ENCODE results near the gene C16orf92. TPM values are rescaled to one million over a fixed set of nuclear protein-coding genes. Genes with fewer than 3 reads are reported as not detected.

C16orf92 gene
- total RNA-seq, 1 experiment from 2014 or later, result not detected

DNA sequence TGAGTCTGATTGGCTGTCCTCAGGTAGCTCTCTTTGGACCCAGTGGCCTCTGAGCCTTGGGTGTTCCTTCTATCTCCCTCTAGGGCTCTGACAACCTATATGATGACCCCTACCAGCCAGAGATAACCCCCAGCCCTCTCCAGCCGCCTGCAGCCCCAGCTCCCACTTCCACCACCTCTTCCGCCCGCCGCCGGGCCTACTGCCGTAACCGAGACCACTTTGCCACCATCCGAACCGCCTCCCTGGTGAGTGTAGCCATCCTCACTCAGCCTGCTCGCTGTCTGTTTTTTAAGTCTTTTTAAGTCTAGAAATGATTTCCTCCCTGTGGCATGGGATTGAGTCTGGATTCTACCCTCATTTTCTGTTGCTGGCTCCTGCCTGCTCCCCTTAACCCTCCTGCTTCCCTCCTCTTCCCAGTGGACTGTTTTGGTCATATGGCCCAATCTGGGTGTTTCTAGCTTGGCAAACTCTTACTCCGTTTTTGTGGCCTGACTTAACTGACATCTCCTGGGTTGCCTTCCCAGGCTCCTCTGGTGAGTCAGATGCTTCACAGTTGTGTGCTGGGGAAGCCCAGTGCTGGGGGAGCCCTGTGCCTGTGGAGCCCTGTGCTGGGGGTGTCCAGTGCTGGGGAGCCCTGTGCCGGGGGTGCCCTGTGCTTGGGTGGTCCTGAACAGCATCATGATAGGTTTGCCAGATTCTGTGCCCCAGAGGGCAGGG lies 39.4 kb upstream of the C16orf92 start:
- no peak for DNase-seq (ENCODE audit: low spot score)
- Mint-ChIP-seq H3K27me3 (ENCODE audit: low read depth) (no peaks in the 10 kb centered on the region), H3K9me3 (no peaks in the 10 kb centered on the region), H3K27ac (no peak overlapping the region), H3K4me1 (no peaks in the 10 kb centered on the region), H3K36me3 (peaks cover 71% of the 10 kb centered on the region), H3K4me3 (no peak overlapping the region)
- TF ChIP-seq NR3C1 (CRISPR knock-in tag; conservative IDR thresholded peaks at IDR 0.05; ENCODE audit: low read depth), result no peak
- no peak for TF ChIP-seq TEAD4 (CRISPR knock-in tag; IDR thresholded peaks at IDR 0.05)
- TF ChIP-seq, protein P1, sequence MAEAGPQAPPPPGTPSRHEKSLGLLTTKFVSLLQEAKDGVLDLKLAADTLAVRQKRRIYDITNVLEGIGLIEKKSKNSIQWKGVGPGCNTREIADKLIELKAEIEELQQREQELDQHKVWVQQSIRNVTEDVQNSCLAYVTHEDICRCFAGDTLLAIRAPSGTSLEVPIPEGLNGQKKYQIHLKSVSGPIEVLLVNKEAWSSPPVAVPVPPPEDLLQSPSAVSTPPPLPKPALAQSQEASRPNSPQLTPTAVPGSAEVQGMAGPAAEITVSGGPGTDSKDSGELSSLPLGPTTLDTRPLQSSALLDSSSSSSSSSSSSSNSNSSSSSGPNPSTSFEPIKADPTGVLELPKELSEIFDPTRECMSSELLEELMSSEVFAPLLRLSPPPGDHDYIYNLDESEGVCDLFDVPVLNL (CRISPR knock-in tag; IDR thresholded peaks at IDR 0.05; ENCODE audit: borderline replicate concordance, low read depth), result no peak
- TF ChIP-seq, protein P2, sequence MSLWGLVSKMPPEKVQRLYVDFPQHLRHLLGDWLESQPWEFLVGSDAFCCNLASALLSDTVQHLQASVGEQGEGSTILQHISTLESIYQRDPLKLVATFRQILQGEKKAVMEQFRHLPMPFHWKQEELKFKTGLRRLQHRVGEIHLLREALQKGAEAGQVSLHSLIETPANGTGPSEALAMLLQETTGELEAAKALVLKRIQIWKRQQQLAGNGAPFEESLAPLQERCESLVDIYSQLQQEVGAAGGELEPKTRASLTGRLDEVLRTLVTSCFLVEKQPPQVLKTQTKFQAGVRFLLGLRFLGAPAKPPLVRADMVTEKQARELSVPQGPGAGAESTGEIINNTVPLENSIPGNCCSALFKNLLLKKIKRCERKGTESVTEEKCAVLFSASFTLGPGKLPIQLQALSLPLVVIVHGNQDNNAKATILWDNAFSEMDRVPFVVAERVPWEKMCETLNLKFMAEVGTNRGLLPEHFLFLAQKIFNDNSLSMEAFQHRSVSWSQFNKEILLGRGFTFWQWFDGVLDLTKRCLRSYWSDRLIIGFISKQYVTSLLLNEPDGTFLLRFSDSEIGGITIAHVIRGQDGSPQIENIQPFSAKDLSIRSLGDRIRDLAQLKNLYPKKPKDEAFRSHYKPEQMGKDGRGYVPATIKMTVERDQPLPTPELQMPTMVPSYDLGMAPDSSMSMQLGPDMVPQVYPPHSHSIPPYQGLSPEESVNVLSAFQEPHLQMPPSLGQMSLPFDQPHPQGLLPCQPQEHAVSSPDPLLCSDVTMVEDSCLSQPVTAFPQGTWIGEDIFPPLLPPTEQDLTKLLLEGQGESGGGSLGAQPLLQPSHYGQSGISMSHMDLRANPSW (CRISPR knock-in tag; conservative IDR thresholded peaks at IDR 0.05; ENCODE audit: low read depth), result no peak
- TF ChIP-seq, protein P3, sequence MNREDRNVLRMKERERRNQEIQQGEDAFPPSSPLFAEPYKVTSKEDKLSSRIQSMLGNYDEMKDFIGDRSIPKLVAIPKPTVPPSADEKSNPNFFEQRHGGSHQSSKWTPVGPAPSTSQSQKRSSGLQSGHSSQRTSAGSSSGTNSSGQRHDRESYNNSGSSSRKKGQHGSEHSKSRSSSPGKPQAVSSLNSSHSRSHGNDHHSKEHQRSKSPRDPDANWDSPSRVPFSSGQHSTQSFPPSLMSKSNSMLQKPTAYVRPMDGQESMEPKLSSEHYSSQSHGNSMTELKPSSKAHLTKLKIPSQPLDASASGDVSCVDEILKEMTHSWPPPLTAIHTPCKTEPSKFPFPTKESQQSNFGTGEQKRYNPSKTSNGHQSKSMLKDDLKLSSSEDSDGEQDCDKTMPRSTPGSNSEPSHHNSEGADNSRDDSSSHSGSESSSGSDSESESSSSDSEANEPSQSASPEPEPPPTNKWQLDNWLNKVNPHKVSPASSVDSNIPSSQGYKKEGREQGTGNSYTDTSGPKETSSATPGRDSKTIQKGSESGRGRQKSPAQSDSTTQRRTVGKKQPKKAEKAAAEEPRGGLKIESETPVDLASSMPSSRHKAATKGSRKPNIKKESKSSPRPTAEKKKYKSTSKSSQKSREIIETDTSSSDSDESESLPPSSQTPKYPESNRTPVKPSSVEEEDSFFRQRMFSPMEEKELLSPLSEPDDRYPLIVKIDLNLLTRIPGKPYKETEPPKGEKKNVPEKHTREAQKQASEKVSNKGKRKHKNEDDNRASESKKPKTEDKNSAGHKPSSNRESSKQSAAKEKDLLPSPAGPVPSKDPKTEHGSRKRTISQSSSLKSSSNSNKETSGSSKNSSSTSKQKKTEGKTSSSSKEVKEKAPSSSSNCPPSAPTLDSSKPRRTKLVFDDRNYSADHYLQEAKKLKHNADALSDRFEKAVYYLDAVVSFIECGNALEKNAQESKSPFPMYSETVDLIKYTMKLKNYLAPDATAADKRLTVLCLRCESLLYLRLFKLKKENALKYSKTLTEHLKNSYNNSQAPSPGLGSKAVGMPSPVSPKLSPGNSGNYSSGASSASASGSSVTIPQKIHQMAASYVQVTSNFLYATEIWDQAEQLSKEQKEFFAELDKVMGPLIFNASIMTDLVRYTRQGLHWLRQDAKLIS (CRISPR knock-in tag; IDR thresholded peaks at IDR 0.05; ENCODE audit: borderline replicate concordance), result no peak
- TF ChIP-seq, protein P4, sequence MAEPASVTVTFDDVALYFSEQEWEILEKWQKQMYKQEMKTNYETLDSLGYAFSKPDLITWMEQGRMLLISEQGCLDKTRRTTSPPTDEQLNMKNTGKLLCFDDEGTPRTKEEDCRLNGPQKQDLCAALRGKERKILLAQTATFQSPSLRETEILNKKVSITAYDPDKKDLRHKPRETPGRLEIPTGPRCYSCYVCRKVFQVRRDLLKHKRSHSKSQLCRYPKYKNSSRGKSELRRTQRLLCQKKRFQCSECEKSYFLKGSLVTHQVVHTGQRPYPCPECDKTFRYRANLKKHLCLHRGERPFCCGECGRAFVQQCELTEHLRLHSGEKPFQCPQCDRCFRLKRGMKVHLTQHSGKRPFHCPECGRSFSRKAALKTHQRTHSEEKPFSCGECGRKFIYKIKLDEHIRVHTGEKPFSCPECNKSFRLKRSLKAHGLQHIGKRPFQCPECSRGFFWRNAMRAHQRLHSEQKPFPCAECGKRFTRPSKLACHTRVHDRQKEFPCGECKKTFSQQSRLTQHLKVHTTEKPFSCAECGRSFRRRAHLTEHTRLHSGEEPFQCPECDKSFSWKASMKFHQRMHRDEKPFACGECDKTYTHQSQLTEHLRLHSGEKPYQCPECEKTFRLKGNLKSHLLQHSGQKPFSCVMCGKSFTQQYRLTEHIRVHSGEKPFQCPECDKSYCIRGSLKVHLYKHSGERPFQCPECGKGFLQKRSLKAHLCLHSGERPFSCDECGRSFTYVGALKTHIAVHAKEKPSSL (CRISPR knock-in tag; conservative IDR thresholded peaks at IDR 0.05), result no peak
- TF ChIP-seq, protein P5, sequence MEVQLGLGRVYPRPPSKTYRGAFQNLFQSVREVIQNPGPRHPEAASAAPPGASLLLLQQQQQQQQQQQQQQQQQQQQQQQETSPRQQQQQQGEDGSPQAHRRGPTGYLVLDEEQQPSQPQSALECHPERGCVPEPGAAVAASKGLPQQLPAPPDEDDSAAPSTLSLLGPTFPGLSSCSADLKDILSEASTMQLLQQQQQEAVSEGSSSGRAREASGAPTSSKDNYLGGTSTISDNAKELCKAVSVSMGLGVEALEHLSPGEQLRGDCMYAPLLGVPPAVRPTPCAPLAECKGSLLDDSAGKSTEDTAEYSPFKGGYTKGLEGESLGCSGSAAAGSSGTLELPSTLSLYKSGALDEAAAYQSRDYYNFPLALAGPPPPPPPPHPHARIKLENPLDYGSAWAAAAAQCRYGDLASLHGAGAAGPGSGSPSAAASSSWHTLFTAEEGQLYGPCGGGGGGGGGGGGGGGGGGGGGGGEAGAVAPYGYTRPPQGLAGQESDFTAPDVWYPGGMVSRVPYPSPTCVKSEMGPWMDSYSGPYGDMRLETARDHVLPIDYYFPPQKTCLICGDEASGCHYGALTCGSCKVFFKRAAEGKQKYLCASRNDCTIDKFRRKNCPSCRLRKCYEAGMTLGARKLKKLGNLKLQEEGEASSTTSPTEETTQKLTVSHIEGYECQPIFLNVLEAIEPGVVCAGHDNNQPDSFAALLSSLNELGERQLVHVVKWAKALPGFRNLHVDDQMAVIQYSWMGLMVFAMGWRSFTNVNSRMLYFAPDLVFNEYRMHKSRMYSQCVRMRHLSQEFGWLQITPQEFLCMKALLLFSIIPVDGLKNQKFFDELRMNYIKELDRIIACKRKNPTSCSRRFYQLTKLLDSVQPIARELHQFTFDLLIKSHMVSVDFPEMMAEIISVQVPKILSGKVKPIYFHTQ (CRISPR knock-in tag; IDR thresholded peaks at IDR 0.05), result no peak
- no peak for TF ChIP-seq TEAD1 (CRISPR knock-in tag; IDR thresholded peaks at IDR 0.05)
- TF ChIP-seq, protein P6, sequence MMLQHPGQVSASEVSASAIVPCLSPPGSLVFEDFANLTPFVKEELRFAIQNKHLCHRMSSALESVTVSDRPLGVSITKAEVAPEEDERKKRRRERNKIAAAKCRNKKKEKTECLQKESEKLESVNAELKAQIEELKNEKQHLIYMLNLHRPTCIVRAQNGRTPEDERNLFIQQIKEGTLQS (CRISPR knock-in tag; conservative IDR thresholded peaks at IDR 0.05), result no peak
- TF ChIP-seq EMX1 (CRISPR knock-in tag; IDR thresholded peaks at IDR 0.05), result no peak
- no peak for TF ChIP-seq RORB (CRISPR knock-in tag; IDR thresholded peaks at IDR 0.05)
- TF ChIP-seq ATF1 (CRISPR knock-in tag; IDR thresholded peaks at IDR 0.05), result no peak
- POLR2A ChIA-PET, result no interaction called here
- CTCF ChIA-PET, result interaction anchor here (0.6 kb wide), 1 partner anchor 531 kb away, joined by 3 read pairs; no protein-coding TSS in a partner anchor
- no peak for ATAC-seq
